BE2C (cell line): ENCODE results near the gene ADRM1.

Source experiments
- DNase-seq: peaks from one replicate; pipeline ENCODE4 v3.0.0-alpha.2; 2020
- H3K27me3 ChIP-seq: fragments of 250-450 bp; sonication (Bioruptor Pico); 2 replicates; pipeline ENCODE4 v1.5.1; 2020; ENCODE audit warnings: mild to moderate bottlenecking
- H3K36me3 ChIP-seq: fragments of 250-450 bp; sonication (Bioruptor Pico); 2 replicates; pipeline ENCODE4 v1.5.1; 2020; ENCODE audit warnings: mild to moderate bottlenecking
- H3K4me1 ChIP-seq: fragments of 250-450 bp; sonication (Bioruptor Pico); 2 replicates; pipeline ENCODE4 v1.5.1; 2020
- H3K4me3 ChIP-seq: 2 replicates; pipeline ENCODE4 v1.5.1; 2011; ENCODE audit warnings: low read depth, low read length
- H3K9me3 ChIP-seq: fragments of 250-450 bp; sonication (Bioruptor Pico); 2 replicates; pipeline ENCODE4 v1.5.1; 2020
- TF ChIP-seq, protein P1 (sequence below): IDR thresholded peaks from 2 replicates; pipeline ENCODE4 v1.5.1; 2012; ENCODE audit warnings: mild to moderate bottlenecking, low read depth, low read length

ADRM1 gene

DNA sequence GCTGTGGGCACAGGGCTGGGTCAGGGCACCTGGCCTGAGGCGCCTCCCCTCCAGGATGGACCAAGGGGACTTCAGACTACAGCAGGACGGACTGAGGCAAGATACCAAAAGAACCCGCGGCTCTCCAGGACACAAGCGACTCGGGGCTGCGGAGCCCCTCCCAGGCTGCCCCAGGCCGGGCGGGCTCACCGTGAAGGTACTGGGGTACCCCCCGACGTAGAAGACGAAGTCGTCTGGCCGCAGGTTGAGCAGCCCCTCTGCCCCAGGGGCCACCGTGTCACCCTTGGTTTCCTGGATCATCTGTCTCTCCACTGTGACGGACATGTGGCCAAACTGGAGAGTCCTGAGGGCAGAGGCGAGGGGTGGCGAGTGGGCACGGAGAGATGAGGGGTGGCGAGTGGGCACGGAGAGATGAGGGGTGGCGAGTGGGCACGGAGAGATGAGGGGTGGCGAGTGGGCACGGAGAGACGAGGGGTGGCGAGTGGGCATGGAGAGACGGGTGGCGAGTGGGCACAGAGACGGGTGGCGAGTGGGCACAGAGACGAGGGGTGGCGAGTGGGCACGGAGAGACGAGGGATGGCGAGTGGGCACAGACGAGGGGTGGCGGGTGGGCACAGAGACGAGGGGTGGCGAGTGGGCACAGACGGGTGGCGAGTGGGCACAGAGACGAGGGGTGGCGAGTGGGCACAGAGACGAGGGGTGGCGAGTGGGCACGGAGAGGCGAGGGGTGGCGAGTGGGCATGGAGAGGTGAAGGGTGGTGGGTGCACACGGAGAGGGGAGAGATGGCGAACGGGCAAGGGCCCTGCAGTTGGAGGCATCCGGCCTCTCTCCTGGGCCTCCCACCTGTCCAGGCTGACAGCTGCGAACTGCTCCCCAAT is 10.9 kb downstream of the ADRM1 start:
- TF ChIP-seq, protein P1, sequence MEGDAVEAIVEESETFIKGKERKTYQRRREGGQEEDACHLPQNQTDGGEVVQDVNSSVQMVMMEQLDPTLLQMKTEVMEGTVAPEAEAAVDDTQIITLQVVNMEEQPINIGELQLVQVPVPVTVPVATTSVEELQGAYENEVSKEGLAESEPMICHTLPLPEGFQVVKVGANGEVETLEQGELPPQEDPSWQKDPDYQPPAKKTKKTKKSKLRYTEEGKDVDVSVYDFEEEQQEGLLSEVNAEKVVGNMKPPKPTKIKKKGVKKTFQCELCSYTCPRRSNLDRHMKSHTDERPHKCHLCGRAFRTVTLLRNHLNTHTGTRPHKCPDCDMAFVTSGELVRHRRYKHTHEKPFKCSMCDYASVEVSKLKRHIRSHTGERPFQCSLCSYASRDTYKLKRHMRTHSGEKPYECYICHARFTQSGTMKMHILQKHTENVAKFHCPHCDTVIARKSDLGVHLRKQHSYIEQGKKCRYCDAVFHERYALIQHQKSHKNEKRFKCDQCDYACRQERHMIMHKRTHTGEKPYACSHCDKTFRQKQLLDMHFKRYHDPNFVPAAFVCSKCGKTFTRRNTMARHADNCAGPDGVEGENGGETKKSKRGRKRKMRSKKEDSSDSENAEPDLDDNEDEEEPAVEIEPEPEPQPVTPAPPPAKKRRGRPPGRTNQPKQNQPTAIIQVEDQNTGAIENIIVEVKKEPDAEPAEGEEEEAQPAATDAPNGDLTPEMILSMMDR = no peak
- no peak for DNase-seq
- Histone ChIP-seq H3K4me3 (no peak overlapping the region), H3K9me3 (no peaks in the 10 kb centered on the region), H3K36me3 (peaks cover 6% of the 10 kb centered on the region), H3K27me3 (no peaks in the 10 kb centered on the region), H3K4me1 (no peaks in the 10 kb centered on the region)

- H3K9me3 ChIP-seq = no peaks in the 10 kb centered on the region
- H3K36me3 ChIP-seq = no peaks in the 10 kb centered on the region; the same call in 1 of the 2 replicates
- H3K4me1 ChIP-seq = no peaks in the 10 kb centered on the region
- DNase-seq = no peak
- H3K27me3 ChIP-seq = no peaks in the 10 kb centered on the region
- no peak overlapping the region for H3K4me3 ChIP-seq
- TF ChIP-seq, protein P1 = no peak
Observed at GRCh38 chr20:62314339-62314638, 11.5 kb downstream of the ADRM1 start.

GRCh38 chr20:62314711-62315302 is 12.0 kb downstream of the ADRM1 start:
- H3K9me3 ChIP-seq = no peaks in the 10 kb centered on the region
- TF ChIP-seq, protein P1 = no peak
- no peaks in the 10 kb centered on the region; the same call in 1 of the 2 replicates for H3K36me3 ChIP-seq
- no peaks in the 10 kb centered on the region for H3K27me3 ChIP-seq
- H3K4me3 ChIP-seq = no peak overlapping the region
- no peaks in the 10 kb centered on the region for H3K4me1 ChIP-seq
- no peak for DNase-seq

DNA sequence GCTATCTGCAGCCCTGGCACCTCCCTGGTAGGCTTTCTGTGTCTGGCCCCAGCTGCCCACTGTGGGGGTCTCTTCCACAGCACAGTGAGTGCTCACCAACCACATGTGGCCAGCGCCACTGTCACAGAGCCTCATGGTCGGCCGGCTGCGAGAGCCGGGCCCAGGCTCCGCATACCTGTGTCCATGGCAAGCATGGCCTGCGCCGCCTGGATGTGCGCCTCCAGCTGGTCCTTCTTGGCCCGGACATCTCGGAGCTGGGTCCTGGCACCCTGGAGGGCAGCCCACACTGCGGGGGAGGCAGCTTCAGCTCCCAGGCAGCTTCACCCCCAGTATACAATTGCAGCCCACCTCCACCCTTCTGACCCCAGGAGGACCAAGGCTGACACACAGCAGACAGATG is 13.0 kb downstream of the ADRM1 start:
- no peak for DNase-seq
- Histone ChIP-seq H3K4me3 (no peak overlapping the region), H3K27me3 (no peaks in the 10 kb centered on the region), H3K9me3 (no peaks in the 10 kb centered on the region; the same call in 1 of the 2 replicates), H3K36me3 (no peaks in the 10 kb centered on the region; the same call in 1 of the 2 replicates), H3K4me1 (no peaks in the 10 kb centered on the region)
- TF ChIP-seq, protein P1 = no peak

DNA sequence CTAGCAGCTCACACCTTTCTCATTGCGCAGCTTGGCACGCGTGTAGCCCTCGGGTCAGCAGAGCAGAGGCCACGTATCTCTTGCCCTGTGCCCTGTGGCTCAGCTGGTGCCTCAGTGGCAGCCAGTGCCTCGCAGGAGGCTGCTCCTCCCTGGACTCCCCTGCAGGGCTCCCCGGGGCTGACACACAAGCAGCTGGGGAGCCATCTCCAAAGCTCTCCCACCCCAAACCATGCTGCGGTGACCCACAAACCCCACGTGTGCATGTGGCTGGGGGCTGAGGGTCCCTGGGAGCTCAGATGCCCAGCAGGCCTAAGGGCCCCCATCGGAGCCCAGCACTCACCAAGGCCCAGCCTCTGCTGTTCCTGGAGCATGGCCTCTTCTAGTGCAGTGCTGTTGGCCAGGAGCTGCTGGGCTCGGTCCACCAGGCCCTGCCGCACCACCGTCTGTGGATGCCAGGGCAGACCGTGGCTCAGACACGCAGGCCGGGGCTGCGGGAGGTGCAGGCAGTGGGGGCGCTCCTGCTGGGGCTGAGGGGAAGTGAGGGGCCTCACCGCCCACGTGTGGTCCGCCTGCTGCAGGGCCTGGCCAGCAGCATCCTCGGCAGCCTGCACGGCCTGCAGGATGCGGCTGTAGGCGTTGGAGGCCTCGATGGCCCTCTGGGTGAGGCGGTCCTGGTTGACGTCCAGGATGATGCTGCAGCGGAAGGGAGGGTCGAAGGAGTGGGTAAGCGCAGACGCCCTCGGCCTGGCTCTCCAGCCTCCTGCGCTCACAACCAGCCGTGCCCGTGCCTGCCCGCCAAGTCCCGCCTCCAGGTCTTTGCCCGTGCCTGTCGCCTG is 13.8 kb downstream of the ADRM1 start:
- no peak for DNase-seq
- TF ChIP-seq, protein P1 = no peak
- Histone ChIP-seq H3K4me1 (no peaks in the 10 kb centered on the region), H3K27me3 (no peaks in the 10 kb centered on the region), H3K4me3 (no peak overlapping the region), H3K36me3 (no peaks in the 10 kb centered on the region; the same call in 1 of the 2 replicates), H3K9me3 (no peaks in the 10 kb centered on the region; the same call in 1 of the 2 replicates)
